GM10248 (cell line): Measurements from ENCODE around the gene CUL2.

Experiments
- CTCF ChIA-PET: fragments of 300-600 bp; sonication (Branson Sonifier 250); formaldehyde crosslinking; extraction: SDS; loops from one replicate; lab custom pipeline; 2021; ENCODE audit warnings: antibody characterized with exemption; lab: Yijun Ruan, JAX
- POLR2A ChIA-PET: fragments of 350-650 bp; sonication (Branson Sonifier 250); formaldehyde crosslinking; extraction: SDS; loops from one replicate; lab custom pipeline; 2020; ENCODE audit warnings: antibody characterized with exemption; lab: Yijun Ruan, JAX
- DNase-seq: peaks from one replicate; pipeline ENCODE4 v3.0.0; 2012; ENCODE audit errors: extremely low spot score
- CTCF ChIP-seq: IDR thresholded peaks from 2 replicates; pipeline ENCODE4 v1.5.1; 2012; ENCODE audit warnings: mild to moderate bottlenecking, low read depth; ENCODE audit errors: extremely low read depth, missing control alignments, control extremely low read depth

The CUL2 gene

GRCh38 chr10:35007858-35008301 is 82.3 kb downstream of the CUL2 start:
- ChIA-PET CTCF (no interaction called here), POLR2A (no interaction called here)
- DNase-seq: no peak
- no peak for TF ChIP-seq CTCF

GRCh38 chr10:35006836-35007235 is 83.3 kb downstream of the CUL2 start:
- CTCF ChIA-PET: interaction anchor here (0.6 to 1.4 kb wide), 3 partner anchors 10 to 52 kb away, joined by 3 to 6 read pairs (median 3); no protein-coding TSS in a partner anchor
- no peak for DNase-seq

GRCh38 chr10:35005868-35006267 is 84.3 kb downstream of the CUL2 start:
- no peak for DNase-seq
- TF ChIP-seq CTCF: no peak
- ChIA-PET CTCF (interaction anchor here (1.4 kb wide), 1 partner anchor 9 kb away, joined by 3 read pairs; no protein-coding TSS in a partner anchor), POLR2A (no interaction called here)

More at GRCh38 chr10:35006836-35007235, 83.3 kb downstream of the CUL2 start:
- no peak for TF ChIP-seq CTCF
- POLR2A ChIA-PET: no interaction called here

GRCh38 chr10:35004651-35005050 is 85.5 kb downstream of the CUL2 start:
- TF ChIP-seq CTCF: no peak
- POLR2A ChIA-PET: no interaction called here
- DNase-seq: no peak
- CTCF ChIA-PET: no interaction called here

- CTCF ChIA-PET: interaction anchor here (2.2 kb wide), 1 partner anchor 9 kb away, joined by 14 read pairs; no protein-coding TSS in a partner anchor
- no peak for DNase-seq
- TF ChIP-seq CTCF: no peak
- POLR2A ChIA-PET: no interaction called here
These were observed 86.2 kb downstream of the CUL2 start for GRCh38 chr10:35003906-35004305.

GRCh38 chr10:35000936-35001335 is 89.2 kb downstream of the CUL2 start:
- ChIA-PET CTCF (interaction anchor here (1.3 kb wide), 1 partner anchor 9 kb away, joined by 3 read pairs; no protein-coding TSS in a partner anchor), POLR2A (no interaction called here)
- TF ChIP-seq CTCF: no peak
- DNase-seq: no peak
